GM10266 (cell line): ENCODE results near the gene RABEP1.

Experiments used
- DNase-seq: peaks from one replicate; pipeline ENCODE4 v3.0.0; 2012; ENCODE audit errors: extremely low spot score
- CTCF ChIP-seq: IDR thresholded peaks from 2 replicates; pipeline ENCODE4 v1.5.1; 2012; ENCODE audit warnings: mild to moderate bottlenecking, low read depth; ENCODE audit not compliant: control insufficient read depth, insufficient read depth; ENCODE audit errors: missing control alignments

The RABEP1 gene

GRCh38 chr17:5352681-5353289, 70.7 kb downstream of the RABEP1 start:
- no peak for DNase-seq
- no peak for TF ChIP-seq CTCF

GRCh38 chr17:5354310-5354709, 72.2 kb downstream of the RABEP1 start:
- DNase-seq, result no peak

GRCh38 chr17:5354886-5355415, 72.9 kb downstream of the RABEP1 start:
- no peak for DNase-seq
- TF ChIP-seq CTCF, result no peak

More at GRCh38 chr17:5354310-5354709, 72.2 kb downstream of the RABEP1 start:
- no peak for TF ChIP-seq CTCF

- no peak for TF ChIP-seq CTCF
Measured at GRCh38 chr17:5355421-5356129, 73.5 kb downstream of the RABEP1 start.

GRCh38 chr17:5361426-5361825, 79.3 kb downstream of the RABEP1 start:
- no peak for DNase-seq
- no peak for TF ChIP-seq CTCF

More at GRCh38 chr17:5355421-5356129, 73.5 kb downstream of the RABEP1 start:
- no peak for DNase-seq

- DNase-seq, result no peak
- no peak for TF ChIP-seq CTCF
Measured at GRCh38 chr17:5362162-5362811, 80.2 kb downstream of the RABEP1 start.
